T-helper 17 cell (primary cell): ENCODE data around the gene TXNDC17. TPM values are rescaled to one million over a fixed set of nuclear protein-coding genes. Genes with fewer than 3 reads are reported as not detected.
"Not testable (repeated sequence)": the region's sequence is repeated elsewhere in the genome, so short reads cannot be mapped to it uniquely, and the experiment has no call there.

Experiments
- ATAC-seq: fragments of 150-1000 bp; cut with Tn5 transposase; 2 replicates; pipeline ENCODE4 v1.10.0; 2021; ENCODE audit warnings: mild to moderate bottlenecking, moderate library complexity
- DNase-seq, 3 donors: peaks; one replicate each; pipeline versions ENCODE4 v3.0.0 to v3.0.0-alpha.2; 2020 to 2021
- H3K9me3 ChIP-seq: one replicate; pipeline ENCODE4 v1.7.0; 2013; ENCODE audit warnings: low read length, mild to moderate bottlenecking; ENCODE audit not compliant: control insufficient read depth, poor library complexity, severe bottlenecking
- H3K27ac Mint-ChIP-seq: one replicate; pipeline ENCODE4 v1.8.0; 2022; ENCODE audit warnings: mild to moderate bottlenecking, moderate library complexity, mixed read lengths
- H3K27me3 Mint-ChIP-seq: one replicate; pipeline ENCODE4 v1.8.0; 2022; ENCODE audit warnings: mixed read lengths
- H3K36me3 Mint-ChIP-seq: one replicate; pipeline ENCODE4 v1.8.0; 2022; ENCODE audit warnings: low read depth, mixed read lengths
- H3K4me1 Mint-ChIP-seq: one replicate; pipeline ENCODE4 v1.8.0; 2022; ENCODE audit warnings: mild to moderate bottlenecking, mixed read lengths
- H3K4me3 Mint-ChIP-seq: one replicate; pipeline ENCODE4 v1.8.0; 2022; ENCODE audit warnings: mild to moderate bottlenecking, moderate library complexity, mixed read lengths
- total RNA-seq, 4 donors: library from RNA in 2 of 4; stranded (reverse) in 2 of 4; gene quantifications; one replicate each; pipeline ENCODE4 v1.2.3 and lab custom pipeline; 2022 to 2026

The TXNDC17 gene
- total RNA-seq, 2 donors from 2014 or later, result 10.8 to 16.9 TPM

- DNase-seq (no peak), ATAC-seq (no peak)
- H3K9me3 ChIP-seq, result no peaks in the 10 kb centered on the region
- H3K27ac Mint-ChIP-seq, result no peak overlapping the region
- H3K27me3 Mint-ChIP-seq, result peaks cover 48% of the 10 kb centered on the region
- peaks cover 7% of the 10 kb centered on the region for H3K4me1 Mint-ChIP-seq
- peaks cover 6% of the 10 kb centered on the region for H3K36me3 Mint-ChIP-seq
- H3K4me3 Mint-ChIP-seq, result no peak overlapping the region
Measured at GRCh38 chr17:6684460-6684783, 43.6 kb downstream of the TXNDC17 start.

GRCh38 chr17:6684881-6685767 lies 44.3 kb downstream of the TXNDC17 start:
- Mint-ChIP-seq H3K27me3 (peaks cover 55% of the 10 kb centered on the region), H3K27ac (no peak overlapping the region), H3K4me3 (no peak overlapping the region), H3K36me3 (peaks cover 6% of the 10 kb centered on the region), H3K4me1 (peaks cover 7% of the 10 kb centered on the region)
- DNase-seq (no peak), ATAC-seq (no peak)
- no peaks in the 10 kb centered on the region for H3K9me3 ChIP-seq

- no peaks in the 10 kb centered on the region for H3K9me3 ChIP-seq
- ATAC-seq (no peak), DNase-seq (no peak)
- Mint-ChIP-seq H3K4me1 (peaks cover 7% of the 10 kb centered on the region), H3K27ac (no peak overlapping the region), H3K36me3 (peaks cover 6% of the 10 kb centered on the region), H3K4me3 (no peak overlapping the region), H3K27me3 (peaks cover 63% of the 10 kb centered on the region)
Measured at GRCh38 chr17:6686026-6686425, 45.2 kb downstream of the TXNDC17 start.

GRCh38 chr17:6688944-6689343 lies 48.1 kb downstream of the TXNDC17 start:
- no peak for ATAC-seq
- H3K36me3 Mint-ChIP-seq, result peaks cover 6% of the 10 kb centered on the region
- peaks cover 7% of the 10 kb centered on the region for H3K4me1 Mint-ChIP-seq
- H3K4me3 Mint-ChIP-seq, result no peak overlapping the region
- no peak for DNase-seq
- no peak overlapping the region for H3K27ac Mint-ChIP-seq
- H3K27me3 Mint-ChIP-seq, result peaks cover 85% of the 10 kb centered on the region
- no peaks in the 10 kb centered on the region for H3K9me3 ChIP-seq

GRCh38 chr17:6690641-6691040 lies 49.8 kb downstream of the TXNDC17 start:
- H3K4me3 Mint-ChIP-seq, result no peak overlapping the region
- peaks cover 3% of the 10 kb centered on the region for H3K36me3 Mint-ChIP-seq
- ATAC-seq, result no peak
- peaks cover 7% of the 10 kb centered on the region for H3K4me1 Mint-ChIP-seq
- H3K27ac Mint-ChIP-seq, result no peak overlapping the region
- no peaks in the 10 kb centered on the region for H3K9me3 ChIP-seq
- H3K27me3 Mint-ChIP-seq, result peaks cover 83% of the 10 kb centered on the region
- DNase-seq, result no peak

- DNase-seq, result no peak
- ATAC-seq, result no peak
- Mint-ChIP-seq H3K27me3 (peaks cover 85% of the 10 kb centered on the region), H3K27ac (no peak overlapping the region), H3K36me3 (peaks cover 3% of the 10 kb centered on the region), H3K4me1 (peaks cover 7% of the 10 kb centered on the region), H3K4me3 (no peak overlapping the region)
- H3K9me3 ChIP-seq, result no peaks in the 10 kb centered on the region
Measured at GRCh38 chr17:6691546-6691945, 50.7 kb downstream of the TXNDC17 start.

- not testable (repeated sequence) for H3K9me3 ChIP-seq, H3K27ac Mint-ChIP-seq, H3K4me1 Mint-ChIP-seq, H3K36me3 Mint-ChIP-seq, DNase-seq, ATAC-seq, H3K4me3 Mint-ChIP-seq
- H3K27me3 Mint-ChIP-seq, result peaks cover 82% of the 10 kb centered on the region
Measured at GRCh38 chr17:6691958-6692357, 51.1 kb downstream of the TXNDC17 start.

Other genes with a start within 250 kb of the TXNDC17 start
- gene AIPL1, start 205.9 kb upstream of the TXNDC17 start, total RNA-seq, result not detected
- not detected for gene PIMREG, start 196.6 kb upstream of the TXNDC17 start, total RNA-seq
- gene PITPNM3, start 84.5 kb upstream of the TXNDC17 start, total RNA-seq, result under 1 TPM; 0.31 to 0.52 TPM
- gene KIAA0753, start 349 bp upstream of the TXNDC17 start, total RNA-seq, result 10 to 100 TPM; 10.8 to 12.1 TPM
- gene MED31, start 10.5 kb downstream of the TXNDC17 start, total RNA-seq, result 10 to 100 TPM; 32.9 to 36.6 TPM
- 1 to 10 TPM; 1.3 to 2.5 TPM for gene C17orf100, start 10.7 kb downstream of the TXNDC17 start, total RNA-seq
- not detected for gene SLC13A5, start 72.3 kb downstream of the TXNDC17 start, total RNA-seq
- 10 to 100 TPM; 41.2 to 53.2 TPM for gene XAF1, start 115.0 kb downstream of the TXNDC17 start, total RNA-seq
- gene FBXO39, start 135.2 kb downstream of the TXNDC17 start, total RNA-seq, result under 1 TPM; 0.17 to 0.44 TPM
- gene TEKT1, start 190.7 kb downstream of the TXNDC17 start, total RNA-seq, result under 1 TPM in 1 of 2 donors, not detected in 1; 0.37 TPM